DND-41 (cell line): ENCODE results near the gene NUDT2.
"Not testable (repeated sequence)": the region's sequence is repeated elsewhere in the genome, so short reads cannot be mapped to it uniquely, and the experiment has no call there.

Experiments
- ATAC-seq: fragments of 200-7000 bp; cut with Tn5 transposase; 3 replicates; pipeline ENCODE4 v1.9.1; 2021; ENCODE audit warnings: low read depth; ENCODE audit not compliant: insufficient read depth
- DNase-seq: peaks from one replicate; pipeline ENCODE4 v3.0.0-alpha.2; 2020
- H2AFZ ChIP-seq: 2 replicates; pipeline ENCODE4 v1.6.0; 2012; ENCODE audit warnings: low read depth, low read length
- H3K27ac ChIP-seq: 2 replicates; pipeline ENCODE4 v1.5.1; 2012; ENCODE audit warnings: low read length, inconsistent platforms
- H3K27me3 ChIP-seq: fragments of 200-600 bp; sonication (generic); 2 replicates; pipeline ENCODE4 v1.6.0; 2012; ENCODE audit warnings: low read length, mild to moderate bottlenecking, inconsistent platforms; ENCODE audit not compliant: insufficient read depth, poor library complexity
- H3K36me3 ChIP-seq: 2 replicates; pipeline ENCODE4 v1.5.1; 2012; ENCODE audit warnings: low read length, inconsistent platforms; ENCODE audit not compliant: insufficient read depth
- H3K4me1 ChIP-seq: 2 replicates; pipeline ENCODE4 v1.5.1; 2012; ENCODE audit warnings: mild to moderate bottlenecking, low read length; ENCODE audit not compliant: insufficient read depth
- H3K4me2 ChIP-seq: 2 replicates; pipeline ENCODE4 v1.6.0; 2012; ENCODE audit warnings: mild to moderate bottlenecking, moderate library complexity, low read length, inconsistent platforms; ENCODE audit not compliant: insufficient read depth
- H3K4me3 ChIP-seq, 2 experiments: fragments of 200-600 bp in 1 of 2; shearing (Covaris generic) in 1 of 2; 2 replicates each; pipeline ENCODE4 v1.5.1; 2012 to 2016; ENCODE audit warnings: inconsistent platforms in 2 of 2, low read length in 2 of 2, mild to moderate bottlenecking in 2 of 2, low read depth in 1 of 2, moderate library complexity in 1 of 2
- H3K79me2 ChIP-seq: 2 replicates; pipeline ENCODE4 v1.6.0; 2012; ENCODE audit warnings: low read length, inconsistent platforms; ENCODE audit not compliant: insufficient read depth
- H3K9ac ChIP-seq: 2 replicates; pipeline ENCODE4 v1.6.0; 2012; ENCODE audit warnings: low read depth, mild to moderate bottlenecking, inconsistent platforms, low read length, moderate library complexity
- H3K9me3 ChIP-seq: 2 replicates; pipeline ENCODE4 v1.5.1; 2012; ENCODE audit warnings: low read length, moderate library complexity, mild to moderate bottlenecking, inconsistent platforms; ENCODE audit not compliant: insufficient read depth, severe bottlenecking
- H4K20me1 ChIP-seq: 2 replicates; pipeline ENCODE4 v1.6.0; 2012; ENCODE audit warnings: low read length; ENCODE audit not compliant: insufficient read depth
- CTCF ChIP-seq: IDR thresholded peaks from 2 replicates; pipeline ENCODE4 v1.5.1; 2012; ENCODE audit warnings: borderline replicate concordance, low read length, moderate library complexity, mild to moderate bottlenecking; ENCODE audit not compliant: poor library complexity, severe bottlenecking; ENCODE audit errors: extremely low read depth
- EZH2 ChIP-seq: IDR thresholded peaks from 3 replicates; pipeline ENCODE4 v1.6.1; 2012; ENCODE audit warnings: borderline replicate concordance, low read depth, mild to moderate bottlenecking, moderate library complexity, low read length, inconsistent platforms; ENCODE audit not compliant: severe bottlenecking

Gene NUDT2

GRCh38 chr9:34349324-34349723 is 20.0 kb downstream of the NUDT2 start:
- no peaks in the 10 kb centered on the region for H3K27me3 ChIP-seq
- TF ChIP-seq CTCF = no peak
- no peak for TF ChIP-seq EZH2
- ATAC-seq (no peak), DNase-seq (no peak)
- no peaks in the 10 kb centered on the region for H3K79me2 ChIP-seq
- H3K27ac ChIP-seq = no peak overlapping the region
- no peaks in the 10 kb centered on the region for H3K9me3 ChIP-seq
- no peaks in the 10 kb centered on the region for H3K36me3 ChIP-seq
- no peak overlapping the region for H3K4me2 ChIP-seq
- H3K4me1 ChIP-seq = no peaks in the 10 kb centered on the region
- H2AFZ ChIP-seq = no peak overlapping the region
- H3K9ac ChIP-seq = no peak overlapping the region
- H4K20me1 ChIP-seq = no peaks in the 10 kb centered on the region
- no peak overlapping the region for H3K4me3 ChIP-seq

GRCh38 chr9:34352122-34352652 is 22.8 kb downstream of the NUDT2 start:
- H3K4me3 ChIP-seq, H3K79me2 ChIP-seq, H3K9ac ChIP-seq, H4K20me1 ChIP-seq, H3K27ac ChIP-seq, ATAC-seq, H3K27me3 ChIP-seq, H3K4me2 ChIP-seq, H2AFZ ChIP-seq, H3K4me1 ChIP-seq, H3K36me3 ChIP-seq, H3K9me3 ChIP-seq, DNase-seq: not testable (repeated sequence)

- not testable (repeated sequence) for H4K20me1 ChIP-seq
Measured at GRCh38 chr9:34352957-34353356, 23.6 kb downstream of the NUDT2 start.

GRCh38 chr9:34362614-34363214 is 33.3 kb downstream of the NUDT2 start:
- Histone ChIP-seq H3K4me3 (no peak overlapping the region), H3K27ac (no peak overlapping the region), H3K79me2 (no peaks in the 10 kb centered on the region), H3K9ac (no peak overlapping the region), H2AFZ (no peak overlapping the region), H3K4me2 (no peak overlapping the region), H3K27me3 (no peaks in the 10 kb centered on the region), H3K9me3 (no peaks in the 10 kb centered on the region), H3K36me3 (no peaks in the 10 kb centered on the region), H4K20me1 (no peaks in the 10 kb centered on the region; the same call in 1 of the 2 replicates), H3K4me1 (no peaks in the 10 kb centered on the region)
- ATAC-seq = no peak
- TF ChIP-seq CTCF (no peak), EZH2 (no peak)
- DNase-seq = no peak

More at GRCh38 chr9:34352957-34353356, 23.6 kb downstream of the NUDT2 start:
- not testable (repeated sequence) for H3K9me3 ChIP-seq, H3K36me3 ChIP-seq, H3K27me3 ChIP-seq, H3K4me1 ChIP-seq, ATAC-seq, H3K27ac ChIP-seq, DNase-seq, H2AFZ ChIP-seq, H3K4me3 ChIP-seq, H3K4me2 ChIP-seq, H3K9ac ChIP-seq, H3K79me2 ChIP-seq
